Activated naive CD4-positive, alpha-beta T cell treated with anti-CD3 and anti-CD28 coated beads, Interleukin-2, amount 10 ng/mL, durations not matched to agents 7 days and 5 days (primary cell): ENCODE measurements around the gene POLE2.
"Not testable (repeated sequence)": the region's sequence is repeated elsewhere in the genome, so short reads cannot be mapped to it uniquely, and the experiment has no call there.

Experiments
- CTCF ChIA-PET: fragments of 350-600 bp; sonication (Branson Sonifier 250); formaldehyde crosslinking; loops from one replicate; lab custom pipeline; 2021; ENCODE audit warnings: antibody characterized with exemption; lab: Charles Lee
- DNase-seq: peaks from one replicate; pipeline ENCODE4 v3.0.0-alpha.2; 2020
- H3K27ac Mint-ChIP-seq: one replicate; pipeline ENCODE4 v1.8.0; 2021; ENCODE audit warnings: mild to moderate bottlenecking, moderate library complexity, mixed read lengths
- H3K27me3 Mint-ChIP-seq: one replicate; pipeline ENCODE4 v1.8.0; 2021; ENCODE audit warnings: mild to moderate bottlenecking, mixed read lengths
- H3K36me3 Mint-ChIP-seq: one replicate; pipeline ENCODE4 v1.8.0; 2021; ENCODE audit warnings: mixed read lengths
- H3K4me1 Mint-ChIP-seq: one replicate; pipeline ENCODE4 v1.8.0; 2021; ENCODE audit warnings: mixed read lengths
- H3K4me3 Mint-ChIP-seq: one replicate; pipeline ENCODE4 v1.8.0; 2021; ENCODE audit warnings: mild to moderate bottlenecking, moderate library complexity, mixed read lengths
- H3K9me3 Mint-ChIP-seq: one replicate; pipeline ENCODE4 v1.8.0; 2021; ENCODE audit warnings: mixed read lengths

The POLE2 gene

GRCh38 chr14:49692193-49692757, 4.3 kb upstream of the POLE2 start:
- Mint-ChIP-seq H3K4me3 (peak overlapping the region; percentile 71), H3K4me1 (peaks cover 42% of the 10 kb centered on the region), H3K36me3 (no peaks in the 10 kb centered on the region), H3K9me3 (no peaks in the 10 kb centered on the region), H3K27me3 (no peaks in the 10 kb centered on the region), H3K27ac (peak overlapping the region; percentile 35)
- no peak for DNase-seq
- CTCF ChIA-PET, result interaction anchor here (0.7 to 1.0 kb wide), 3 partner anchors 15 to 75 kb away, joined by 3 read pairs; partner anchors contain the start of genes MGAT2 and RPL36AL

- DNase-seq, result no peak
- no peaks in the 10 kb centered on the region for H3K27me3 Mint-ChIP-seq
- H3K4me1 Mint-ChIP-seq, result peaks cover 55% of the 10 kb centered on the region
- no peaks in the 10 kb centered on the region for H3K9me3 Mint-ChIP-seq
- no peak overlapping the region for H3K4me3 Mint-ChIP-seq
- no peaks in the 10 kb centered on the region for H3K36me3 Mint-ChIP-seq
- CTCF ChIA-PET, result interaction anchor here (0.8 to 1.0 kb wide), 2 partner anchors 14 to 76 kb away, joined by 3 read pairs; no protein-coding TSS in a partner anchor
- H3K27ac Mint-ChIP-seq, result no peak overlapping the region
Observed at GRCh38 chr14:49691031-49691430, 3.0 kb upstream of the POLE2 start.

GRCh38 chr14:49688701-49689030, 652 bp upstream of the POLE2 start:
- Mint-ChIP-seq H3K36me3 (peaks cover 6% of the 10 kb centered on the region), H3K4me3 (peak overlapping the region; percentile 92), H3K9me3 (no peaks in the 10 kb centered on the region), H3K27me3 (no peaks in the 10 kb centered on the region), H3K4me1 (peaks cover 51% of the 10 kb centered on the region), H3K27ac (peak overlapping the region; percentile 85)
- CTCF ChIA-PET, result interaction anchor here (1.3 to 1.6 kb wide), 2 partner anchors 79 to 173 kb away, joined by 4 to 5 read pairs; partner anchors contain the start of gene KLHDC2
- no peak for DNase-seq

- Mint-ChIP-seq H3K4me1 (peaks cover 40% of the 10 kb centered on the region), H3K27me3 (no peaks in the 10 kb centered on the region), H3K9me3 (no peaks in the 10 kb centered on the region), H3K27ac (peak overlapping the region; percentile 70), H3K36me3 (peaks cover 13% of the 10 kb centered on the region), H3K4me3 (peak overlapping the region; percentile 92)
- CTCF ChIA-PET, result interaction anchor here (1.0 to 1.6 kb wide), 2 partner anchors 9 to 81 kb away, joined by 4 read pairs; partner anchors contain the start of gene KLHDC2
- DNase-seq, result no peak
Observed at GRCh38 chr14:49686425-49686824, 1.6 kb downstream of the POLE2 start.

GRCh38 chr14:49679271-49679670, 8.7 kb downstream of the POLE2 start:
- CTCF ChIA-PET, result no interaction called here
- no peaks in the 10 kb centered on the region for H3K9me3 Mint-ChIP-seq
- no peak for DNase-seq
- peaks cover 6% of the 10 kb centered on the region for H3K4me1 Mint-ChIP-seq
- H3K27ac Mint-ChIP-seq, result no peak overlapping the region
- no peaks in the 10 kb centered on the region for H3K27me3 Mint-ChIP-seq
- no peak overlapping the region for H3K4me3 Mint-ChIP-seq
- H3K36me3 Mint-ChIP-seq, result peaks cover 40% of the 10 kb centered on the region

GRCh38 chr14:49677643-49678042, 10.4 kb downstream of the POLE2 start:
- Mint-ChIP-seq H3K9me3 (no peaks in the 10 kb centered on the region), H3K4me1 (peaks cover 2% of the 10 kb centered on the region), H3K4me3 (no peak overlapping the region), H3K36me3 (peaks cover 54% of the 10 kb centered on the region), H3K27me3 (no peaks in the 10 kb centered on the region), H3K27ac (no peak overlapping the region)
- CTCF ChIA-PET, result interaction anchor here (0.6 to 1.4 kb wide), 3 partner anchors 8 to 15 kb away, joined by 3 to 4 read pairs (median 3); partner anchors contain the start of gene KLHDC1
- DNase-seq, result no peak

- no peaks in the 10 kb centered on the region for H3K4me1 Mint-ChIP-seq
- H3K27me3 Mint-ChIP-seq, result no peaks in the 10 kb centered on the region
- DNase-seq, result no peak
- H3K9me3 Mint-ChIP-seq, result no peaks in the 10 kb centered on the region
- CTCF ChIA-PET, result no interaction called here
- no peak overlapping the region for H3K4me3 Mint-ChIP-seq
- H3K36me3 Mint-ChIP-seq, result peaks cover 43% of the 10 kb centered on the region
- H3K27ac Mint-ChIP-seq, result no peak overlapping the region
Observed at GRCh38 chr14:49673586-49673985, 14.4 kb downstream of the POLE2 start.

GRCh38 chr14:49670475-49670874, 17.5 kb downstream of the POLE2 start:
- no peak for DNase-seq
- CTCF ChIA-PET, result interaction anchor here (1.2 kb wide), 1 partner anchor 97 kb away, joined by 3 read pairs; the partner anchor contains the start of gene KLHDC2
- no peaks in the 10 kb centered on the region for H3K9me3 Mint-ChIP-seq
- H3K4me1 Mint-ChIP-seq, result no peaks in the 10 kb centered on the region
- H3K27me3 Mint-ChIP-seq, result no peaks in the 10 kb centered on the region
- H3K36me3 Mint-ChIP-seq, result peaks cover 38% of the 10 kb centered on the region
- no peak overlapping the region for H3K27ac Mint-ChIP-seq
- H3K4me3 Mint-ChIP-seq, result no peak overlapping the region

- no peak for DNase-seq
Observed at GRCh38 chr14:49659526-49660455, 28.2 kb downstream of the POLE2 start.

GRCh38 chr14:49657500-49657899, 30.5 kb downstream of the POLE2 start:
- CTCF ChIA-PET, H3K9me3 Mint-ChIP-seq, H3K4me1 Mint-ChIP-seq, H3K27me3 Mint-ChIP-seq, H3K4me3 Mint-ChIP-seq, DNase-seq: not testable (repeated sequence)
- Mint-ChIP-seq H3K36me3 (peaks cover 17% of the 10 kb centered on the region), H3K27ac (peak overlapping the region; percentile 42)

More at GRCh38 chr14:49659526-49660455, 28.2 kb downstream of the POLE2 start:
- Mint-ChIP-seq H3K27me3 (no peaks in the 10 kb centered on the region), H3K4me1 (no peaks in the 10 kb centered on the region), H3K4me3 (no peak overlapping the region), H3K27ac (no peak overlapping the region), H3K9me3 (no peaks in the 10 kb centered on the region), H3K36me3 (peaks cover 22% of the 10 kb centered on the region)
- CTCF ChIA-PET, result interaction anchor here (0.9 kb wide), 1 partner anchor 12 kb away, joined by 3 read pairs; no protein-coding TSS in a partner anchor

GRCh38 chr14:49654511-49654910, 33.5 kb downstream of the POLE2 start:
- Mint-ChIP-seq H3K4me3 (no peak overlapping the region), H3K9me3 (no peaks in the 10 kb centered on the region), H3K27ac (no peak overlapping the region), H3K4me1 (no peaks in the 10 kb centered on the region), H3K36me3 (peaks cover 18% of the 10 kb centered on the region), H3K27me3 (no peaks in the 10 kb centered on the region)
- DNase-seq, result no peak
- CTCF ChIA-PET, result interaction anchor here (0.6 kb wide), 1 partner anchor 198 kb away, joined by 3 read pairs; the partner anchor contains the start of gene NEMF

- CTCF ChIA-PET, result no interaction called here
- Mint-ChIP-seq H3K4me3 (no peak overlapping the region), H3K27ac (no peak overlapping the region), H3K4me1 (no peaks in the 10 kb centered on the region), H3K27me3 (no peaks in the 10 kb centered on the region), H3K9me3 (no peaks in the 10 kb centered on the region), H3K36me3 (peaks cover 18% of the 10 kb centered on the region)
- no peak for DNase-seq
Observed at GRCh38 chr14:49653508-49653907, 34.5 kb downstream of the POLE2 start.

GRCh38 chr14:49642163-49642562, 45.9 kb downstream of the POLE2 start:
- CTCF ChIA-PET, result no interaction called here
- Mint-ChIP-seq H3K4me1 (peaks cover 24% of the 10 kb centered on the region), H3K9me3 (no peaks in the 10 kb centered on the region), H3K27ac (no peak overlapping the region), H3K27me3 (no peaks in the 10 kb centered on the region), H3K4me3 (no peak overlapping the region), H3K36me3 (peaks cover 43% of the 10 kb centered on the region)
- no peak for DNase-seq

GRCh38 chr14:49641697-49642129, 46.3 kb downstream of the POLE2 start:
- Mint-ChIP-seq H3K36me3 (peaks cover 42% of the 10 kb centered on the region), H3K4me3 (no peak overlapping the region), H3K4me1 (peaks cover 28% of the 10 kb centered on the region), H3K27me3 (no peaks in the 10 kb centered on the region), H3K9me3 (no peaks in the 10 kb centered on the region), H3K27ac (no peak overlapping the region)
- CTCF ChIA-PET, result no interaction called here
- DNase-seq, result no peak
